Measurements from ENCODE around the gene KLHL29. TPM values are rescaled to one million over a fixed set of nuclear protein-coding genes. Genes with fewer than 3 reads are reported as not detected.

Gene KLHL29
- total RNA-seq, 4 donors from 2014 or later: 39.6 to 52.0 (median 40.4) TPM

- H3K27ac ChIP-seq: peak overlapping the region in 1 of 4 donors; percentile 69
- WGBS, 2 donors: 86 to 91% methylated on average over 10 of the region's 10 CpGs
- H3K36me3 ChIP-seq: peaks cover 0 to 100% (median 0%) of the 10 kb centered on the region in 3 donors
- H3K4me3 ChIP-seq: no peak overlapping the region
- no peak for DNase-seq (ENCODE audit: low spot score in 2 of 2)
- TF ChIP-seq CTCF (IDR thresholded peaks at IDR 0.05) (no peak), EP300 (IDR thresholded peaks at IDR 0.05) (no peak), POLR2A (IDR thresholded peaks at IDR 0.05) (no peak)
- peaks cover 0 to 26% (median 0%) of the 10 kb centered on the region in 4 donors for H3K4me1 ChIP-seq
- no peaks in the 10 kb centered on the region for H3K9me3 ChIP-seq
- no peaks in the 10 kb centered on the region for H3K27me3 ChIP-seq
These were observed 306.1 kb downstream of the KLHL29 start for GRCh38 chr2:23691106-23691470.

GRCh38 chr2:23691565-23691964 lies 306.6 kb downstream of the KLHL29 start:
- Histone ChIP-seq H3K27me3 (no peaks in the 10 kb centered on the region), H3K4me1 (peaks cover 0 to 30% (median 0%) of the 10 kb centered on the region in 4 donors), H3K9me3 (no peaks in the 10 kb centered on the region), H3K27ac (no peak overlapping the region), H3K4me3 (no peak overlapping the region), H3K36me3 (peaks cover 0 to 100% (median 0%) of the 10 kb centered on the region in 3 donors)
- WGBS, 2 donors: 96 to 98% methylated on average over 18 to 21 of the region's 21 CpGs
- no peak for DNase-seq (ENCODE audit: low spot score in 2 of 2)
- TF ChIP-seq CTCF (IDR thresholded peaks at IDR 0.05): no peak
- TF ChIP-seq EP300 (IDR thresholded peaks at IDR 0.05): no peak
- TF ChIP-seq POLR2A (IDR thresholded peaks at IDR 0.05): no peak

- Histone ChIP-seq H3K27ac (no peak overlapping the region), H3K27me3 (no peaks in the 10 kb centered on the region), H3K4me3 (no peak overlapping the region), H3K4me1 (peaks cover 0 to 37% (median 0%) of the 10 kb centered on the region in 4 donors), H3K36me3 (peaks cover 0 to 100% (median 0%) of the 10 kb centered on the region in 3 donors), H3K9me3 (no peaks in the 10 kb centered on the region)
- 92 to 95% methylated on average over 14 of the region's 14 CpGs for WGBS, 2 donors
- DNase-seq (ENCODE audit: low spot score in 2 of 2): no peak
- TF ChIP-seq POLR2A (IDR thresholded peaks at IDR 0.05) (no peak), CTCF (IDR thresholded peaks at IDR 0.05) (no peak), EP300 (IDR thresholded peaks at IDR 0.05) (no peak)
These were observed 307.3 kb downstream of the KLHL29 start for GRCh38 chr2:23692263-23692662.

GRCh38 chr2:23692851-23693605 lies 308.0 kb downstream of the KLHL29 start:
- Histone ChIP-seq H3K4me3 (no peak overlapping the region), H3K36me3 (peaks cover 0 to 100% (median 0%) of the 10 kb centered on the region in 3 donors), H3K27ac (no peak overlapping the region), H3K9me3 (no peaks in the 10 kb centered on the region), H3K4me1 (peaks cover 0 to 42% (median 1%) of the 10 kb centered on the region in 4 donors), H3K27me3 (no peaks in the 10 kb centered on the region)
- 94 to 95% methylated on average over 20 to 28 of the region's 28 CpGs for WGBS, 2 donors
- DNase-seq (ENCODE audit: low spot score in 2 of 2): peak in 1 of 2 donors; percentile 9
- no peak for TF ChIP-seq POLR2A (IDR thresholded peaks at IDR 0.05)
- no peak for TF ChIP-seq EP300 (IDR thresholded peaks at IDR 0.05)
- no peak for TF ChIP-seq CTCF (IDR thresholded peaks at IDR 0.05)

GRCh38 chr2:23693606-23693951 lies 308.6 kb downstream of the KLHL29 start:
- Histone ChIP-seq H3K27me3 (no peaks in the 10 kb centered on the region), H3K36me3 (peaks cover 0 to 100% (median 0%) of the 10 kb centered on the region in 3 donors), H3K9me3 (no peaks in the 10 kb centered on the region), H3K4me1 (peaks cover 0 to 47% (median 3%) of the 10 kb centered on the region in 4 donors), H3K27ac (no peak overlapping the region), H3K4me3 (no peak overlapping the region)
- no peak for TF ChIP-seq CTCF (IDR thresholded peaks at IDR 0.05)
- TF ChIP-seq POLR2A (IDR thresholded peaks at IDR 0.05): no peak
- TF ChIP-seq EP300 (IDR thresholded peaks at IDR 0.05): no peak
- 90 to 94% methylated on average over 5 of the region's 5 CpGs for WGBS, 2 donors
- no peak for DNase-seq (ENCODE audit: low spot score in 2 of 2)

All from tibial nerve (tissue), 4 donors.